GM23248 (cell line): ENCODE measurements around the gene CPNE7. TPM values are rescaled to one million over a fixed set of nuclear protein-coding genes. Genes with fewer than 3 reads are reported as not detected.

Source experiments
- DNase-seq: peaks from one replicate; pipeline ENCODE4 v3.0.0-alpha.2; 2015
- H2AFZ ChIP-seq: fragments of 200-600 bp; sonication (generic); 2 replicates; pipeline ENCODE4 v1.6.1; 2016; ENCODE audit warnings: antibody characterized with exemption
- H3F3A ChIP-seq: fragments of 200-600 bp; sonication (generic); 2 replicates; pipeline ENCODE4 v1.6.1; 2016; ENCODE audit warnings: mild to moderate bottlenecking, antibody characterized with exemption, mixed run types; ENCODE audit not compliant: insufficient read depth
- H3K27ac ChIP-seq: fragments of 200-600 bp; sonication (generic); 2 replicates; pipeline ENCODE4 v1.5.1; 2016; ENCODE audit warnings: mild to moderate bottlenecking
- H3K27me3 ChIP-seq: fragments of 200-600 bp; sonication (generic); replicated peaks from 2 replicates; pipeline ENCODE4 v1.6.1; 2016; ENCODE audit warnings: mild to moderate bottlenecking; ENCODE audit not compliant: insufficient read depth
- H3K36me3 ChIP-seq: fragments of 200-600 bp; sonication (generic); 2 replicates; pipeline ENCODE4 v1.6.1; 2016; ENCODE audit warnings: low read depth, mild to moderate bottlenecking
- H3K4me1 ChIP-seq: fragments of 200-600 bp; sonication (generic); 2 replicates; pipeline ENCODE4 v1.6.1; 2016; ENCODE audit warnings: mild to moderate bottlenecking; ENCODE audit not compliant: insufficient read depth
- H3K4me2 ChIP-seq: fragments of 200-600 bp; sonication (generic); one replicate; pipeline ENCODE4 v1.6.1; 2016; ENCODE audit warnings: mild to moderate bottlenecking; ENCODE audit not compliant: unreplicated experiment
- H3K4me3 ChIP-seq: fragments of 200-600 bp; sonication (generic); 2 replicates; pipeline ENCODE4 v1.5.1; 2016; ENCODE audit warnings: mild to moderate bottlenecking
- H3K79me2 ChIP-seq: fragments of 200-600 bp; sonication (generic); 2 replicates; pipeline ENCODE4 v1.6.1; 2016; ENCODE audit warnings: mild to moderate bottlenecking; ENCODE audit not compliant: insufficient read depth
- H3K9ac ChIP-seq: fragments of 200-600 bp; sonication (generic); 2 replicates; pipeline ENCODE4 v1.6.1; 2016; ENCODE audit warnings: mild to moderate bottlenecking
- H3K9me2 ChIP-seq: fragments of 200-600 bp; sonication (generic); 2 replicates; pipeline ENCODE4 v1.6.1; 2016; ENCODE audit warnings: mixed run types, mild to moderate bottlenecking, moderate library complexity; ENCODE audit not compliant: insufficient read depth
- H3K9me3 ChIP-seq: fragments of 200-600 bp; sonication (generic); one replicate; pipeline ENCODE4 v1.6.1; 2017; ENCODE audit warnings: low read depth
- H4K20me1 ChIP-seq: fragments of 200-600 bp; sonication (generic); 2 replicates; pipeline ENCODE4 v1.6.0; 2016; ENCODE audit not compliant: insufficient read depth
- EZH2 ChIP-seq: fragments of 200-600 bp; sonication (generic); IDR thresholded peaks from 2 replicates; pipeline ENCODE4 v1.6.1; 2018; ENCODE audit warnings: antibody characterized with exemption, mild to moderate bottlenecking; ENCODE audit not compliant: insufficient read depth, poor library complexity, severe bottlenecking
- EZH2phosphoT487 ChIP-seq: fragments of 200-600 bp; sonication (generic); IDR thresholded peaks from 2 replicates; pipeline ENCODE4 v1.6.1; 2018; ENCODE audit warnings: antibody characterized with exemption, moderate library complexity, mild to moderate bottlenecking, low read depth; ENCODE audit not compliant: insufficient read depth
- WGBS, 2 experiments: methylation state at CpG; one replicate each; pipeline ENCODE4 v1.1.6; 2015 to 2017; ENCODE audit warnings: low lambda C conversion rate in 2 of 2, low coverage in 1 of 2; ENCODE audit errors: missing lambda C conversion rate in 2 of 2; 5-methylcytosine and 5-hydroxymethylcytosine counted together
- in situ Hi-C: fragments of 300-500 bp; cut with MboI; formaldehyde crosslinking; loops from 2 replicates; pipeline ENCODE4 v1.15.0; 2020
- polyA plus RNA-seq: library from polyadenylated mRNA; unstranded; fragments of >200 nt; fragmentation: Nextera tagmentation; extraction: Ambion mirVana; gene quantifications from 2 replicates; pipeline ENCODE4 v1.2.1, GENCODE V29; 2016
- total RNA-seq: library from RNA; depleted of rRNA; stranded (reverse); fragments of >200 nt; shearing (Covaris generic); gene quantifications from 2 replicates; pipeline ENCODE4 v1.2.3, GENCODE V29; 2014

CPNE7 gene
- total and polyA plus RNA-seq, 2 experiments from 2014 or later: 5.3 to 10.1 TPM

DNA sequence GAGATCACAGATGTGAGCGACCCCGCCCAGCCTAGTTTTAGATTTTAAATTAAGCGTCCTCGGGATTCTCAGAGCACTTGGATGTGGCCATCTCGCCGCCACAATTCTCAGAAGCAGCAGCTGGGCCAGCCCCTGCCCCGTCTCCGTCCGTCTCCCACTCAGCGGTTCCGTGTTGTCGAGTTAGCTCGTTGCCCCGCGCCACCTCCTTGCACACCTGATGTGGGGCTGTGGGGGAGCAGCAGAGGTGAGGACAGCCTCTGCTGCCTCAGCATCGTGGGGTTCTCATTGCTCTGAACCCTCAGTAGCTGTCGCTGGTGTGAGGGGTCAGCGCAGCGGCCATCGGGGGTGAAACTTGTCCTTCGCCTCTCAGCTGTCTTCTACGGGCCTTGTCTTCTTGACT lies 23.2 kb upstream of the CPNE7 start:
- Histone ChIP-seq H3K4me3 (no peak overlapping the region), H3K9ac (no peak overlapping the region), H3K27ac (no peak overlapping the region), H2AFZ (no peak overlapping the region), H3K4me1 (no peaks in the 10 kb centered on the region), H3K4me2 (no peak overlapping the region), H3K79me2 (no peaks in the 10 kb centered on the region), H3F3A (no peaks in the 10 kb centered on the region), H3K9me3 (no peaks in the 10 kb centered on the region), H3K9me2 (no peaks in the 10 kb centered on the region), H3K36me3 (peaks cover 5% of the 10 kb centered on the region; the same call in 1 of the 2 replicates), H4K20me1 (no peaks in the 10 kb centered on the region), H3K27me3 (no peaks in the 10 kb centered on the region)
- 93 to 95% methylated on average over 22 of the region's 22 CpGs for WGBS, 2 experiments
- no peak for TF ChIP-seq EZH2
- TF ChIP-seq EZH2phosphoT487: no peak
- in situ Hi-C loops: no loop called here
- no peak for DNase-seq

DNA sequence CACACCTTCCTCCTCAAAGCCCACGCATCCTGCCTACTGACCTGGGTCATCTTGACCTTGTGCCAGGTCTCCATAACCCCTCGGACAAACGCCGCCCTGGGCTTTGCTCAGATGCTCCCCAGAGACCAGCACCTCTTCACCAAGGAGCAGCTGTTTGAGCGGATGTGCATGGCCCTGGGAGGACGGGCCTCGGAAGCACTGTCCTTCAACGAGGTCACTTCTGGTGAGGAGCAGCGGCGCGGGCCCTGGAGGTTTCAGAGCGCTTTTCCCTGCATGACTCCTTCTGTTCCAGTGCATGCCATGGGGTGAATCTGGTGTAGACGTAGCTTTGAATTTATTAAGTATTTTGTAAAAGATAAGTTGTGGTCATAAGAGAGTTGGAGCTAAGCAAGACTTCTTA lies 22.6 kb upstream of the CPNE7 start:
- Histone ChIP-seq H3K9me2 (no peaks in the 10 kb centered on the region), H3F3A (no peaks in the 10 kb centered on the region; the same call in 1 of the 2 replicates), H3K27me3 (no peaks in the 10 kb centered on the region), H3K36me3 (peaks cover 5% of the 10 kb centered on the region; the same call in 1 of the 2 replicates), H3K79me2 (no peaks in the 10 kb centered on the region), H3K9me3 (no peaks in the 10 kb centered on the region), H2AFZ (no peak overlapping the region), H4K20me1 (no peaks in the 10 kb centered on the region), H3K4me2 (no peak overlapping the region), H3K9ac (no peak overlapping the region), H3K27ac (no peak overlapping the region), H3K4me3 (no peak overlapping the region), H3K4me1 (no peaks in the 10 kb centered on the region)
- WGBS, 2 experiments: 90 to 92% methylated on average over 13 of the region's 13 CpGs
- no peak for DNase-seq
- TF ChIP-seq EZH2phosphoT487 (no peak), EZH2 (no peak)
- in situ Hi-C loops: no loop called here

- H3K9me3 ChIP-seq: no peaks in the 10 kb centered on the region
- TF ChIP-seq EZH2phosphoT487 (no peak), EZH2 (no peak)
- no peak overlapping the region for H3K9ac ChIP-seq
- 87 to 92% methylated on average over 11 to 18 of the region's 18 CpGs for WGBS, 2 experiments
- H2AFZ ChIP-seq: no peak overlapping the region
- no peak for DNase-seq
- no peak overlapping the region for H3K4me2 ChIP-seq
- H3K4me1 ChIP-seq: peaks cover 2% of the 10 kb centered on the region; the same call in 1 of the 2 replicates
- no peaks in the 10 kb centered on the region for H3K9me2 ChIP-seq
- no peaks in the 10 kb centered on the region for H3K79me2 ChIP-seq
- H3K27ac ChIP-seq: no peak overlapping the region
- in situ Hi-C loops: no loop called here
- no peaks in the 10 kb centered on the region for H3K27me3 ChIP-seq
- peaks cover 2% of the 10 kb centered on the region for H3F3A ChIP-seq
- H3K4me3 ChIP-seq: no peak overlapping the region
- H4K20me1 ChIP-seq: no peaks in the 10 kb centered on the region
- H3K36me3 ChIP-seq: peaks cover 5% of the 10 kb centered on the region; the same call in 1 of the 2 replicates
Measured at GRCh38 chr16:89553733-89554132, 21.8 kb upstream of the CPNE7 start.

GRCh38 chr16:89554343-89554742 lies 21.2 kb upstream of the CPNE7 start:
- Histone ChIP-seq H3K27ac (no peak overlapping the region), H2AFZ (no peak overlapping the region), H4K20me1 (no peaks in the 10 kb centered on the region), H3K4me1 (peaks cover 7% of the 10 kb centered on the region), H3K4me2 (no peak overlapping the region), H3K9ac (no peak overlapping the region), H3F3A (peaks cover 6% of the 10 kb centered on the region), H3K27me3 (no peaks in the 10 kb centered on the region), H3K9me3 (no peaks in the 10 kb centered on the region), H3K36me3 (peaks cover 5% of the 10 kb centered on the region; the same call in 1 of the 2 replicates), H3K4me3 (no peak overlapping the region), H3K9me2 (no peaks in the 10 kb centered on the region), H3K79me2 (no peaks in the 10 kb centered on the region)
- 97 to 99% methylated on average over 11 to 12 of the region's 12 CpGs for WGBS, 2 experiments
- TF ChIP-seq EZH2phosphoT487: no peak
- no peak for TF ChIP-seq EZH2
- in situ Hi-C loops: no loop called here
- no peak for DNase-seq

GRCh38 chr16:89555265-89555664 lies 20.3 kb upstream of the CPNE7 start:
- Histone ChIP-seq H3K9me3 (no peaks in the 10 kb centered on the region), H3K36me3 (peaks cover 5% of the 10 kb centered on the region; the same call in 1 of the 2 replicates), H3K4me2 (no peak overlapping the region), H3K27me3 (no peaks in the 10 kb centered on the region), H4K20me1 (no peaks in the 10 kb centered on the region), H3K9ac (no peak overlapping the region), H3K27ac (no peak overlapping the region), H2AFZ (no peak overlapping the region), H3K79me2 (no peaks in the 10 kb centered on the region), H3F3A (peaks cover 11% of the 10 kb centered on the region), H3K4me1 (peaks cover 12% of the 10 kb centered on the region), H3K9me2 (no peaks in the 10 kb centered on the region), H3K4me3 (no peak overlapping the region)
- in situ Hi-C loops: no loop called here
- no peak for DNase-seq
- WGBS, 2 experiments: 98 to 99% methylated on average over 15 to 16 of the region's 16 CpGs
- TF ChIP-seq EZH2: no peak
- no peak for TF ChIP-seq EZH2phosphoT487
